Neural cell (in vitro differentiated cells): Measurements from ENCODE around the gene M1AP. TPM values are rescaled to one million over a fixed set of nuclear protein-coding genes. Genes with fewer than 3 reads are reported as not detected.

ENCODE experiments used
- H2AFZ ChIP-seq: fragments of 200-600, 300-800 bp; sonication (generic), shearing (Covaris generic); 2 replicates; pipeline ENCODE4 v1.6.0; 2014; ENCODE audit warnings: low read depth, mild to moderate bottlenecking, antibody characterized with exemption, low read length, moderate library complexity
- H3F3A ChIP-seq: fragments of 200-600 bp; shearing (Covaris generic); 2 replicates; pipeline ENCODE4 v1.6.1; 2016; ENCODE audit warnings: mild to moderate bottlenecking, moderate library complexity, mixed read lengths, antibody characterized with exemption, low read length; ENCODE audit not compliant: insufficient read depth, poor library complexity, severe bottlenecking
- H3K27ac ChIP-seq: fragments of 200-600, 300-800 bp; sonication (generic), shearing (Covaris generic); 2 replicates; pipeline ENCODE4 v1.5.1; 2014; ENCODE audit warnings: mild to moderate bottlenecking, low read length, moderate library complexity
- H3K27me3 ChIP-seq: fragments of 300-800, 200-600 bp; sonication (generic), shearing (Covaris generic); 2 replicates; pipeline ENCODE4 v1.6.0; 2014; ENCODE audit warnings: mild to moderate bottlenecking, low read depth, low read length, moderate library complexity; ENCODE audit not compliant: insufficient read depth
- H3K36me3 ChIP-seq: fragments of 300-800, 200-600 bp; sonication (generic), shearing (Covaris generic); 2 replicates; pipeline ENCODE4 v1.5.1; 2014; ENCODE audit warnings: mild to moderate bottlenecking, antibody characterized with exemption, low read length, moderate library complexity; ENCODE audit not compliant: insufficient read depth
- H3K4me2 ChIP-seq: fragments of 300-800, 200-600 bp; sonication (generic), shearing (Covaris generic); 2 replicates; pipeline ENCODE4 v1.6.0; 2014; ENCODE audit warnings: mild to moderate bottlenecking, low read length
- H3K4me3 ChIP-seq: fragments of 300-800, 200-600 bp; sonication (generic), shearing (Covaris generic); 2 replicates; pipeline ENCODE4 v1.5.1; 2014; ENCODE audit warnings: mild to moderate bottlenecking, low read length, moderate library complexity
- H3K79me2 ChIP-seq: fragments of 200-600 bp; shearing (Covaris generic); replicated peaks from 2 replicates; pipeline ENCODE4 v1.6.0; 2014; ENCODE audit warnings: mild to moderate bottlenecking, low read length, moderate library complexity; ENCODE audit not compliant: insufficient read depth
- H3K9ac ChIP-seq: fragments of 300-800, 200-600 bp; sonication (generic), shearing (Covaris generic); 2 replicates; pipeline ENCODE4 v1.6.1; 2016; ENCODE audit warnings: mild to moderate bottlenecking, low read length, mixed read lengths
- H3K9me2 ChIP-seq: fragments of 200-600 bp; shearing (Covaris generic); 2 replicates; pipeline ENCODE4 v1.6.1; 2016; ENCODE audit warnings: mild to moderate bottlenecking, low read length, mixed read lengths; ENCODE audit not compliant: insufficient read depth
- H3K9me3 ChIP-seq: fragments of 200-600, 300-800 bp; sonication (generic), shearing (Covaris generic); 2 replicates; pipeline ENCODE4 v1.6.1; 2016; ENCODE audit warnings: mild to moderate bottlenecking, mixed run types, low read length, moderate library complexity, mixed read lengths
- H4K20me1 ChIP-seq: fragments of 200-600 bp; shearing (Covaris generic); 2 replicates; pipeline ENCODE4 v1.6.1; 2016; ENCODE audit warnings: mild to moderate bottlenecking, mixed run types; ENCODE audit not compliant: insufficient read depth
- CTCF ChIP-seq: fragments of 450-650 bp; IDR thresholded peaks from 2 replicates; pipeline ENCODE4 v1.5.1; 2014; ENCODE audit warnings: antibody characterized with exemption, mild to moderate bottlenecking, moderate library complexity; ENCODE audit not compliant: poor library complexity, severe bottlenecking
- EP300 ChIP-seq: fragments of 450-650 bp; conservative IDR thresholded peaks from 2 replicates; pipeline ENCODE4 v1.6.1; 2014; ENCODE audit warnings: antibody characterized with exemption, mild to moderate bottlenecking, moderate library complexity; ENCODE audit not compliant: poor library complexity, severe bottlenecking
- EZH2 ChIP-seq: fragments of 200-600, 300-800 bp; shearing (Covaris generic), sonication (generic); IDR thresholded peaks from 2 replicates; pipeline ENCODE4 v1.6.1; 2014; ENCODE audit warnings: antibody characterized with exemption, low read length, borderline replicate concordance, mild to moderate bottlenecking; ENCODE audit not compliant: insufficient read depth, poor library complexity, severe bottlenecking
- MXI1 ChIP-seq: fragments of 450-650 bp; conservative IDR thresholded peaks from 2 replicates; pipeline ENCODE4 v1.6.1; 2014; ENCODE audit warnings: antibody characterized with exemption, mild to moderate bottlenecking; ENCODE audit not compliant: poor library complexity, severe bottlenecking
- POLR2AphosphoS5 ChIP-seq: IDR thresholded peaks from 2 replicates; pipeline ENCODE4 v1.6.1; 2012
- RAD21 ChIP-seq: fragments of 450-650 bp; conservative IDR thresholded peaks from 2 replicates; pipeline ENCODE4 v1.6.1; 2014; ENCODE audit warnings: antibody characterized with exemption, mild to moderate bottlenecking, moderate library complexity
- REST ChIP-seq: IDR thresholded peaks from 2 replicates; pipeline ENCODE4 v1.6.1; 2012; ENCODE audit warnings: borderline replicate concordance
- SMC3 ChIP-seq: fragments of 450-650 bp; conservative IDR thresholded peaks from 2 replicates; pipeline ENCODE4 v1.6.1; 2014; ENCODE audit warnings: antibody characterized with exemption, mild to moderate bottlenecking, moderate library complexity; ENCODE audit not compliant: poor library complexity
- TAF1 ChIP-seq: IDR thresholded peaks from 2 replicates; pipeline ENCODE4 v1.6.1; 2012; ENCODE audit warnings: low read depth
- polyA plus RNA-seq: library from polyadenylated mRNA; depleted of rRNA; stranded (reverse); fragments of >200 nt; gene quantifications from 2 replicates; pipeline ENCODE4 v1.2.3, GENCODE V29; 2014

M1AP gene
- polyA plus RNA-seq, 1 donor from 2014 or later, result not detected

- peaks cover 13% of the 10 kb centered on the region for H3K79me2 ChIP-seq
These were observed 122.1 kb downstream of the M1AP start, which contains the start of gene DQX1 for GRCh38 chr2:74525717-74526648. TSS of gene DQX1 (minus strand) at chr2:74526231. CDS start at chr2:74525729, 502 bp downstream.

More at GRCh38 chr2:74525717-74526648, 122.1 kb downstream of the M1AP start, which contains the start of gene DQX1:
- no peaks in the 10 kb centered on the region for H3K36me3 ChIP-seq
- H2AFZ ChIP-seq, result no peak within 1 kb of the TSS
- no peak within 1 kb of the TSS for H3K9ac ChIP-seq
- H3F3A ChIP-seq, result no peaks in the 10 kb centered on the region
- peaks cover 13% of the 10 kb centered on the region for H3K27me3 ChIP-seq
- H3K9me3 ChIP-seq, result no peaks in the 10 kb centered on the region
- H3K9me2 ChIP-seq, result no peaks in the 10 kb centered on the region
- TF ChIP-seq REST, result no peak
- no peak for TF ChIP-seq MXI1
- TF ChIP-seq EZH2, result no peak
- TF ChIP-seq RAD21, result no peak
- no peak for TF ChIP-seq CTCF
- no peak for TF ChIP-seq EP300
- no peak for TF ChIP-seq SMC3
- no peak for TF ChIP-seq TAF1
- TF ChIP-seq POLR2AphosphoS5, result no peak
- H3K27ac ChIP-seq, result no peak within 1 kb of the TSS
- no peaks in the 10 kb centered on the region for H4K20me1 ChIP-seq
- no peak within 1 kb of the TSS for H3K4me3 ChIP-seq
- no peak within 1 kb of the TSS for H3K4me2 ChIP-seq
